GM10248 (cell line): ENCODE measurements around the gene THNSL1.

Experiments used
- CTCF ChIA-PET: fragments of 300-600 bp; sonication (Branson Sonifier 250); formaldehyde crosslinking; extraction: SDS; loops from one replicate; lab custom pipeline; 2021; ENCODE audit warnings: antibody characterized with exemption; lab: Yijun Ruan, JAX
- POLR2A ChIA-PET: fragments of 350-650 bp; sonication (Branson Sonifier 250); formaldehyde crosslinking; extraction: SDS; loops from one replicate; lab custom pipeline; 2020; ENCODE audit warnings: antibody characterized with exemption; lab: Yijun Ruan, JAX
- DNase-seq: peaks from one replicate; pipeline ENCODE4 v3.0.0; 2012; ENCODE audit errors: extremely low spot score
- TF ChIP-seq, protein P1 (sequence below): IDR thresholded peaks from 2 replicates; pipeline ENCODE4 v1.5.1; 2012; ENCODE audit warnings: mild to moderate bottlenecking, low read depth; ENCODE audit errors: extremely low read depth, missing control alignments, control extremely low read depth

The THNSL1 gene

DNA sequence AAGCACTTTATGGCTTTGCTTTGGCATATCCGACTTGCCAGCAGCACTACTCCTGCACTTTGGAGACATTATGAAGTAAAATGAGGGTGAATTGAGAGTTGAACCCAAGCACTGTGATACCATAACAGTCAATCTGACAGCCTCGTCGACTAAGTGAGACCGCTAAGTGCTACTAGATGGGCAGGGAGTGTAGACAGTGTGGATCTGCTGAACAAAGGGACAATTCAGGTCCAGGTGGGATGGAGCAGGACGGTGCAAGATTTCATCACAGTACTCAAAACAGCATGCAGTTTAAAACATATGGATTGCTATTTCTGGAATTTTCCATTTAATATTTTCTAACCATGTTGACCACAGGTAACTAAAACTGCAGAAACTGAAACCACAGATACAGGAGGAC lies 43.2 kb upstream of the THNSL1 start:
- CTCF ChIA-PET = interaction anchor here (0.7 kb wide), 1 partner anchor 330 kb away, joined by 3 read pairs; no protein-coding TSS in a partner anchor
- TF ChIP-seq, protein P1, sequence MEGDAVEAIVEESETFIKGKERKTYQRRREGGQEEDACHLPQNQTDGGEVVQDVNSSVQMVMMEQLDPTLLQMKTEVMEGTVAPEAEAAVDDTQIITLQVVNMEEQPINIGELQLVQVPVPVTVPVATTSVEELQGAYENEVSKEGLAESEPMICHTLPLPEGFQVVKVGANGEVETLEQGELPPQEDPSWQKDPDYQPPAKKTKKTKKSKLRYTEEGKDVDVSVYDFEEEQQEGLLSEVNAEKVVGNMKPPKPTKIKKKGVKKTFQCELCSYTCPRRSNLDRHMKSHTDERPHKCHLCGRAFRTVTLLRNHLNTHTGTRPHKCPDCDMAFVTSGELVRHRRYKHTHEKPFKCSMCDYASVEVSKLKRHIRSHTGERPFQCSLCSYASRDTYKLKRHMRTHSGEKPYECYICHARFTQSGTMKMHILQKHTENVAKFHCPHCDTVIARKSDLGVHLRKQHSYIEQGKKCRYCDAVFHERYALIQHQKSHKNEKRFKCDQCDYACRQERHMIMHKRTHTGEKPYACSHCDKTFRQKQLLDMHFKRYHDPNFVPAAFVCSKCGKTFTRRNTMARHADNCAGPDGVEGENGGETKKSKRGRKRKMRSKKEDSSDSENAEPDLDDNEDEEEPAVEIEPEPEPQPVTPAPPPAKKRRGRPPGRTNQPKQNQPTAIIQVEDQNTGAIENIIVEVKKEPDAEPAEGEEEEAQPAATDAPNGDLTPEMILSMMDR = no peak
- POLR2A ChIA-PET = no interaction called here

DNA sequence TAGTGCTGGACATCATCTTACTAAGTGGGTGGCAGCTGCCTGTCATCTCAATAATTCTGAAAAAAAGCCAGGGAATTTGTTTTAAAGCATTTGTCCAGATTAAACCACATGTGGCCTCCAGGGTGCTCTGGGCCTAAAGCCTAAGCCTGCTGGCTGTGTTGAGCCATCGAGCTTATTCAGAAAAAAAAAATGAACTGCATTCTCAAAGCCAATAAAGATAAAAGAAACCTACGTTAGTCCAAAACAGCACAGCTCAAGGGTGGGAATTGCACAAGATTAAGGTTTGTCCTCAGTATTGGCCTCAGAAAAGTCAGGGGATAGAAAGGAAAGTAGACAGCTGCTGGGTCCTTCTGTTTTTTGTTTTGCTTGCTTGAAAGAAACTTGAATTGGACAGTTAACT lies 41.4 kb upstream of the THNSL1 start:
- CTCF ChIA-PET = no interaction called here
- TF ChIP-seq, protein P1 = no peak
- DNase-seq = no peak
- POLR2A ChIA-PET = no interaction called here

More for the DNA sequence above, 43.2 kb upstream of the THNSL1 start:
- DNase-seq = no peak

DNA sequence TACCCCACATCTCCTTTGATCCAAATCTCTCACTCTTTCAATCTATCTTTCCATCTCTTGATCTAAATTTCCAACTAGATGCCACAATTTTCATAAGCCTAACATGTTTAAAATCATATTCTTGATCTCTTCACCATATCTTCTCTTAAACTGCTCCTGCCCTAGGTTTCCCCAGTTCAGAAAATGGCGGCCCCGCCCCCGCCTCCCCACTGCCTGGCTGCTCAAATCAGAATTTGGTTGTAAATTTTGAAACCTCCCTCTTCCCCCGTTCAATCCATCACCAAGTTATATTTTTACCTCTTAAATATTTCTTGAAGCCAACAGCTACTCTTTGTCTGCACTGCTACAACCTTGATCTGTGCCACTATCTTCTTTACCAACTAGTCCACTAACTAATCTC lies 36.7 kb upstream of the THNSL1 start:
- CTCF ChIA-PET = interaction anchor here (1.1 to 1.4 kb wide), 2 partner anchors 10 to 21 kb away, joined by 3 to 4 read pairs; no protein-coding TSS in a partner anchor
- TF ChIP-seq, protein P1 = no peak
- POLR2A ChIA-PET = no interaction called here

DNA sequence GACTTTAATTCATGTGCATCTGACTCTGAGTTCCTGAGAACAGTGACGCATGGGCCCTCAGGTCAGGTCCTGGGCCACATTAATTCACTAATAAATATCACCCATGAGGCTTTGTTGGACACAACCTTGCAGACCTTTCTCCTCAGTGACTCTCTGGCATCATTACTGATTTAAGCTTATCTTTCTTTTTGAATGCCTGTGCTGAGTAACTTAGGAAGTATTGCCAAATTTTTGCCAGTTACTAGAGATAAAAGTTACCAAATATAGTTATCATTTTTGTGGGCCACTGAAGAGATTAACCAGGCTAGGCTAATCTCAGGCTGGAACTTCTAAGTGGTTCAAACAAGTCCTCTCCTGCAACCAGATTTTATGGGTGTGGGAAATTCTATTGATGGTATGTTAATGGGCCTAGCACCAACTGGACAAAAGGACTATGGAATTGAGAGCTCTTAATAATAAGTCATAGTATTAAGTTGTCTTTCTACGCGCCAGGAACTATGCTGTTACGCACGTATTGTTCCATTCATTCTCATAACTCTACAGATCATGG lies 35.2 kb upstream of the THNSL1 start:
- DNase-seq = no peak
- TF ChIP-seq, protein P1 = no peak
- ChIA-PET POLR2A (no interaction called here), CTCF (interaction anchor here (1.2 to 1.4 kb wide), 3 partner anchors 9 to 99 kb away, joined by 3 to 4 read pairs (median 3); no protein-coding TSS in a partner anchor)

More for the DNA sequence above, 36.7 kb upstream of the THNSL1 start:
- DNase-seq = no peak

DNA sequence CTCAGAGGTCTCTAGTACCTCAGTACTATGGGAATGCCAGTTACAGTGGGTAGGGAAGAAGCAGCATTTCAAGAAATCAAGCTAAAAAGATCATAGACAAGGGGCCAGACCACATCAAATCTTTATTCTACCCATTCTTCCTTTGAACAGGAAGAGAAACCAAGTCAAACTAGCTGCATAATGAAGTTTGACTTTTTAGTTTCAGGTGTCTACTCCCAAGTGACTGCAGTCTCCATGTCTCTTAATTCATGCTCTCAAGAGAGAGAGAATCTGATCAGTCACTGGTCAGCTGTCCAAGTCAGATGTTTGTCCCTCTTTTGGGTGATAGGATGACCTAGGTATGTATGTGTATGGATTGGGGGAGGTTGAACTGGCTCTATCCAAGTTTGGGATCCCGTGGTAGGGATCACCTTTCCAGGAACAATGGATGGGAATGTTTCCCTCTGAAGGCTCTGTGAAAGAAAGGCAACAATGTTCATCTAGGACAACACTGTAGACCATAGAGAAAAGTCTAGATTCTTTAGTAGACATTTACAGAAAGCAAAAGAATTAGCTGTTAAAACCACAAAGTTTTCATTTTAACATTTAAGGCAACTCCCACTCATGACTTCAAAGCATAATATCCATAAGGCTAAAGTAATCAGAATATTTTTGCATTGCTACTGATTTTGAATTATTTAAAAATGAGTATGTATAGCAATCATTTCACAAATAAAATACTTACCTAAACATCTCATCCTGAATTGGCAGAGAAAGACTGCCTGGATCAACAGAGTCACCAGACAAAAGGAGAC lies 33.9 kb upstream of the THNSL1 start:
- TF ChIP-seq, protein P1 = no peak
- ChIA-PET CTCF (interaction anchor here (0.7 to 1.4 kb wide), 4 partner anchors 20 to 98 kb away, joined by 3 read pairs; no protein-coding TSS in a partner anchor), POLR2A (no interaction called here)
- no peak for DNase-seq

DNA sequence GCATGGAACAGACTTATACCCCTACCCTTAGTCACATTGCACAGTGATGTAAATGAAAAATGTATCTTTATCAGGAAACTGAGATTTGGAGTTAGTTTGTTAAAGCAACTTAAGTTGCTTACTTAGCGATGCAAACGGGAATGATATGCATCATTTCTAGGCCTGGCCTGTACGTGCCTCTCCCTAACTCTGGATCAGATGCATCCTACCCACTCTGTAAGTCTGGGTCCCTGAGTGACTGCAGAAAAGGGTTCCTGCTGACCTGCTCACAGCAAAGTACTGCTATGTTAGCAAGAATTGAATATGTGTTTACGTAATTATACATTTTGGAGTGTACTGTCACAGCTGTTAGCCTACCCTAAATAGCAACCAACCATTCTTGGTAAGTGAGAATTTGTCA lies 33.3 kb upstream of the THNSL1 start:
- ChIA-PET CTCF (interaction anchor here (1.3 kb wide), 1 partner anchor 38 kb away, joined by 3 read pairs; no protein-coding TSS in a partner anchor), POLR2A (no interaction called here)
- no peak for DNase-seq
- TF ChIP-seq, protein P1 = no peak
